Upper lobe of left lung (tissue), 6 donors: Measurements from ENCODE around the gene SPSB2. TPM values are rescaled to one million over a fixed set of nuclear protein-coding genes. Genes with fewer than 3 reads are reported as not detected.

Experiments used
- ATAC-seq, 2 donors: fragments of 200-7000 bp; cut with Tn5 transposase; one replicate each; pipeline ENCODE4 v1.9.1; 2022; ENCODE audit warnings: mild to moderate bottlenecking in 2 of 2, moderate library complexity in 2 of 2; ENCODE audit not compliant: low FRiP score in 2 of 2
- DNase-seq, 2 donors: peaks; one replicate each; pipeline ENCODE4 v3.0.0-alpha.2; 2019 to 2020
- H3K27ac ChIP-seq, 4 donors: fragments of 200-600 bp; sonication (generic); one replicate each; pipeline ENCODE4 v1.5.1; 2016 to 2019
- H3K27me3 ChIP-seq, 4 donors: fragments of 200-600 bp; sonication (generic); one replicate each; pipeline ENCODE4 v1.5.1; 2017 to 2019
- H3K36me3 ChIP-seq, 4 donors: fragments of 200-600 bp; sonication (generic); one replicate each; pipeline ENCODE4 v1.5.1; 2016 to 2019
- H3K4me1 ChIP-seq, 4 donors: fragments of 200-600 bp; sonication (generic); one replicate each; pipeline ENCODE4 v1.5.1; 2018 to 2019
- H3K4me3 ChIP-seq, 4 donors: fragments of 200-600 bp; sonication (generic); one replicate each; pipeline ENCODE4 v1.5.1; 2017 to 2019; ENCODE audit warnings: mild to moderate bottlenecking in 2 of 4, moderate library complexity in 1 of 4
- H3K9me3 ChIP-seq, 4 donors: fragments of 200-600 bp; sonication (generic); one replicate each; pipeline ENCODE4 v1.5.1; 2018 to 2019
- CTCF ChIP-seq, 6 experiments: fragments of 450-650 bp in 4 of 6; fragments of 200-600 bp in 2 of 6; sonication (generic) in 2 of 6; IDR thresholded peaks; one replicate each; pipeline ENCODE4 v1.5.1; 2016 to 2019; ENCODE audit warnings: antibody characterized with exemption in 6 of 6
- EP300 ChIP-seq, 4 donors: sonication (generic); formaldehyde crosslinking; IDR thresholded peaks; one replicate each; pipeline ENCODE4 v1.5.1; 2017; ENCODE audit warnings: antibody characterized with exemption in 4 of 4, control low read depth in 2 of 4
- POLR2A ChIP-seq, 4 donors: fragments of 450-650 bp; IDR thresholded peaks; one replicate each; pipeline ENCODE4 v1.5.1; 2016 to 2017; ENCODE audit warnings: antibody characterized with exemption in 4 of 4, mild to moderate bottlenecking in 2 of 4
- POLR2AphosphoS5 ChIP-seq, 2 donors: sonication (generic); formaldehyde crosslinking; IDR thresholded peaks; one replicate each; pipeline ENCODE4 v1.5.1; 2017; ENCODE audit warnings: antibody characterized with exemption in 2 of 2
- WGBS, 2 donors: methylation state at CpG; one replicate each; pipeline ENCODE4 v1.1.5; 2017 to 2018; 5-methylcytosine and 5-hydroxymethylcytosine counted together
- total RNA-seq, 6 donors: library from RNA; depleted of rRNA in 4 of 6; stranded (reverse); fragments of >200 nt in 4 of 6; gene quantifications; one replicate each; pipeline versions ENCODE4 v1.1.0 to v1.2.1, GENCODE V29; 2016 to 2021
- donor health status: DM: no; HTN: no; CAD: no; lungs with moderate emphysema.
- donor health status: DM: no; HTN: yes; CAD: no; lungs with severe emphysema.

SPSB2 gene
- total RNA-seq, 6 donors from 2014 or later, result 27.7 to 63.3 (median 35.0) TPM

GRCh38 chr12:6863586-6864321 is 9.3 kb downstream of the SPSB2 start:
- 94 to 95% methylated on average over 10 to 16 of the region's 16 CpGs for WGBS, 2 donors
- no peak overlapping the region for H3K4me3 ChIP-seq
- H3K9me3 ChIP-seq, result no peaks in the 10 kb centered on the region
- DNase-seq, result no peak
- H3K36me3 ChIP-seq, result peaks cover 28 to 73% (median 59%) of the 10 kb centered on the region in 4 donors
- no peak for ATAC-seq
- peaks cover 12 to 17% (median 13%) of the 10 kb centered on the region in 4 donors for H3K4me1 ChIP-seq
- TF ChIP-seq EP300 (IDR thresholded peaks at IDR 0.05) (no peak), CTCF (IDR thresholded peaks at IDR 0.05) (no peak), POLR2A (IDR thresholded peaks at IDR 0.05) (no peak), POLR2AphosphoS5 (IDR thresholded peaks at IDR 0.05) (no peak)
- H3K27me3 ChIP-seq, result no peaks in the 10 kb centered on the region
- H3K27ac ChIP-seq, result no peak overlapping the region

- Histone ChIP-seq H3K9me3 (no peaks in the 10 kb centered on the region), H3K4me1 (peaks cover 6 to 10% (median 7%) of the 10 kb centered on the region in 4 donors), H3K4me3 (no peak overlapping the region), H3K27me3 (no peaks in the 10 kb centered on the region), H3K27ac (no peak overlapping the region), H3K36me3 (peaks cover 35 to 81% (median 66%) of the 10 kb centered on the region in 4 donors)
- DNase-seq (no peak), ATAC-seq (no peak)
- TF ChIP-seq POLR2AphosphoS5 (IDR thresholded peaks at IDR 0.05) (no peak), EP300 (IDR thresholded peaks at IDR 0.05) (no peak), CTCF (IDR thresholded peaks at IDR 0.05) (no peak), POLR2A (IDR thresholded peaks at IDR 0.05) (no peak)
- WGBS, 2 donors, result 91 to 95% methylated on average over 9 to 10 of the region's 11 CpGs
Measured at GRCh38 chr12:6863033-6863432, 10.1 kb downstream of the SPSB2 start.

- WGBS, 2 donors, result 88 to 97% methylated on average over 9 of the region's 9 CpGs
- ATAC-seq (no peak), DNase-seq (no peak)
- Histone ChIP-seq H3K4me3 (no peak overlapping the region), H3K4me1 (peaks cover 0 to under 1% (median 0%) of the 10 kb centered on the region in 4 donors), H3K27me3 (no peaks in the 10 kb centered on the region), H3K9me3 (no peaks in the 10 kb centered on the region), H3K27ac (no peak overlapping the region), H3K36me3 (peaks cover 42 to 97% (median 82%) of the 10 kb centered on the region in 4 donors)
- TF ChIP-seq POLR2AphosphoS5 (IDR thresholded peaks at IDR 0.05), result no peak
- no peak for TF ChIP-seq POLR2A (IDR thresholded peaks at IDR 0.05)
Measured at GRCh38 chr12:6861391-6861790, 11.7 kb downstream of the SPSB2 start.

- Histone ChIP-seq H3K4me1 (no peaks in the 10 kb centered on the region), H3K4me3 (no peak overlapping the region), H3K9me3 (no peaks in the 10 kb centered on the region), H3K27me3 (no peaks in the 10 kb centered on the region), H3K36me3 (peaks cover 45 to 99% (median 87%) of the 10 kb centered on the region in 4 donors), H3K27ac (no peak overlapping the region)
- no peak for DNase-seq
- no peak for ATAC-seq
- 93 to 98% methylated on average over 7 of the region's 7 CpGs for WGBS, 2 donors
- TF ChIP-seq POLR2AphosphoS5 (IDR thresholded peaks at IDR 0.05), result no peak
- no peak for TF ChIP-seq CTCF (IDR thresholded peaks at IDR 0.05)
- no peak for TF ChIP-seq POLR2A (IDR thresholded peaks at IDR 0.05)
- TF ChIP-seq EP300 (IDR thresholded peaks at IDR 0.05), result no peak
Measured at GRCh38 chr12:6860942-6861341, 12.2 kb downstream of the SPSB2 start.

- no peak overlapping the region for H3K27ac ChIP-seq
- DNase-seq, result no peak
- H3K4me3 ChIP-seq, result no peak overlapping the region
- WGBS, 2 donors, result 92 to 93% methylated on average over 9 of the region's 9 CpGs
- H3K4me1 ChIP-seq, result no peaks in the 10 kb centered on the region
- H3K9me3 ChIP-seq, result no peaks in the 10 kb centered on the region
- H3K36me3 ChIP-seq, result peaks cover 45 to 98% (median 89%) of the 10 kb centered on the region in 4 donors
- ATAC-seq, result no peak
- TF ChIP-seq POLR2A (IDR thresholded peaks at IDR 0.05), result no peak
- TF ChIP-seq CTCF (IDR thresholded peaks at IDR 0.05), result no peak
- no peak for TF ChIP-seq POLR2AphosphoS5 (IDR thresholded peaks at IDR 0.05)
- TF ChIP-seq EP300 (IDR thresholded peaks at IDR 0.05), result no peak
- H3K27me3 ChIP-seq, result no peaks in the 10 kb centered on the region
Measured at GRCh38 chr12:6860116-6860515, 13.0 kb downstream of the SPSB2 start.
